HG03064 (cell line): ENCODE results near the gene NR2C1.
A peak's percentile ranks its signal among the peaks of the same experiment; 100 is the strongest.
"Not testable (repeated sequence)": the region's sequence is repeated elsewhere in the genome, so short reads cannot be mapped to it uniquely, and the experiment has no call there.

Source experiments
- ATAC-seq: cut with Tn5 transposase; IDR thresholded peaks from one replicate; pipeline ENCODE4 v1.9.1; 2021; ENCODE audit warnings: low read depth; ENCODE audit not compliant: unreplicated experiment

NR2C1 gene

GRCh38 chr12:95072900-95073697 lies at the start of gene NR2C1:
TSS of gene NR2C1 (minus strand) at chr12:95073618. CDS start at chr12:95067384, 6,234 bp downstream.
- peak; percentile 90 for ATAC-seq

- ATAC-seq = no peak
Observed at GRCh38 chr12:95118788-95119179, 45.4 kb upstream of the NR2C1 start.

DNA sequence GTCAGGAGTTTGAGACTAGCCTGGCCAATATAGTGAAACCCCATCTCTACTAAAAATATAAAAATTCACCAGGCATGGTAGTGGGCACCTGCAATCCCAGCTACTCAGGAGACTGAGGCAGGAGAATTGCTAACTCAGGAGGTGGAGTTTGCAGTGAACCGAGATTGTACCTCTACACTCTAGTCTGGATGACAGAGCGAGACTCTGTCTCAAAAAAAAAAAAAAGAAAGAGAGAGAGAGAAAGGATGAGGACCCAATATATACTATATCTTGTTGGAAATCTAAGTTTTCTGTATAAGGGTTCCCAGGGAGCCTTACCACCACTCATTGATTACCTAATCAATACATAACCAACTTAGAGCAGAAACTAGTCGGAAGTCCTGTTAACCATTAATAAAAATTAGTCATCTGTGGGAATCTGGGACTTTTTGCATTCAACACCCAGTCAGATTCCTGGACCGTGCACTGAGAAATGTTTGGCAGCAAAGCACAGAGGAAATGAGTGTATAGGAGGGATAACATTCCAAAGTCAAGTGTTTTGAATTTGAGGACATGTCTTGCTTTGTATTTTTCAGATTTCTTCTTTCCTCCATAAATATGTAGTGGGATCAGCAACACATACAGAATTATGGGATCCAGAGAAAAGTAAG lies 44.8 kb upstream of the NR2C1 start:
- ATAC-seq = no peak

DNA sequence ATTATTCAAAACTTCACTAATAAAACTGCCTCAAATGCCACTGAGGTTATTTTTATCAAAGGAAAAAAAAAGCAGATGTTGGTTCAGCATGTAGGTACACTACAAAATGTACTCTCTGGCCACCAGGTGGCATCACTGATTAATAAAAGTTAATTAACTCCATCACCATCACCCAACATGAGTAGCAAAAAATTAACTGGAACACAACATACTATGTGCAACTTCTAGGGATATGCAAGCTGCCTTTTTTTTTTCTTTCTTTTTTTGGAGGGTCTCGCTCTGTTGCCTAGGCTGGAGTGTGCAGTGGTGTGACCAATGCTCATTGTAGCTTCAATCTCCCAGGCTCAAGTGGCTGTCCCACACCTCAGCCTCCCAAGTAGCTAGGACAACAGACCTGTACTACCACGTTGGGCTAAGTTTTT lies 43.8 kb upstream of the NR2C1 start:
- peak; percentile 61 for ATAC-seq

GRCh38 chr12:95116773-95117172 lies 43.4 kb upstream of the NR2C1 start:
- ATAC-seq = peak; percentile 58

DNA sequence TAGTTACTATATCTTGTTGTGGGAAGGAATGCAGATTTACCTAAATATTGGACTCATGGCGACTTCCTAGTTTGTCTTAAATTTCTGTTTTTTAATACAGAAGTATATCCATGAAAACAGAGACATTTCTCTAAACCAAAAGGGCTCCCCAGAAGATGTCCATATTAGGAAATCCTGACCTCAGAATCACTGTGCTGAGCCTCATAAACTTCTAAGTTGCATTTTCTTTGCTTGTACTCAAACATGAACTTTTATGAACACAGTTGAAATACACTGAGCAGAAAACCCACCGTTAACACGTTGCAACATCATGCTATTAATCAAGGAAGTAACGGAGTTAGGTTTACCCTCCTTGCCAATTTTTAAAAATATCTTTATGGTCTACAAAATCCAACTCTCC lies 42.9 kb upstream of the NR2C1 start:
- no peak for ATAC-seq

GRCh38 chr12:95115641-95116040 lies 42.2 kb upstream of the NR2C1 start:
- no peak for ATAC-seq

DNA sequence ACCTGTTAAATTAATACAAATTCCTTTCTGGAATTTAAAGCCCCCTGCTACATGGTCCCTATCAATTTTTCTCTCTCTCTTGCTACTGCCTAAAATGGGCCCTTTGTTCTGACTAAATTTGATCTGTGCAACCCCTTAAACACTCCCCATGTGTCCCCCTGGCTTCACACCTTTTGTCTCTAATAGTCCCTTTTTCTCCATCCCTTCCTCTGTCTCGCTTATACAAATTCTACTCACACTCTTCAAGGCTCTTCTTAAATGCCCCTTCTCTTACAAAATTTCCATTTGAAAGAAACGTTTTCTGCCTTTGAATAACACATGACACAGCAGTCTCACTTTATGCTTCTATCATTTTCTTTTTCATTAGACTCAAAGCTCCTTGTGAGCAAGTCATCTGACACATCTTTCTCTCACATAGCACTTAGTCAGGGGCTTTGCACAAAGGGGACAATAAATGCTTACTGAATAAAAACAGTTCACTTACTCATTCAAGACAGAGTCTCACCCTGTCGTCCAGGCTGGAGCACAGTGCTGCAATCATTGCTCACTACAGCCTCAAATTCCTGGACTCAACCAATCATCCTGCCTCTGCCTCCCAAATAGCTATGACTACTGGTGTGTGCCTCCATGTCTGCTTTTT lies 41.5 kb upstream of the NR2C1 start:
- no peak for ATAC-seq

DNA sequence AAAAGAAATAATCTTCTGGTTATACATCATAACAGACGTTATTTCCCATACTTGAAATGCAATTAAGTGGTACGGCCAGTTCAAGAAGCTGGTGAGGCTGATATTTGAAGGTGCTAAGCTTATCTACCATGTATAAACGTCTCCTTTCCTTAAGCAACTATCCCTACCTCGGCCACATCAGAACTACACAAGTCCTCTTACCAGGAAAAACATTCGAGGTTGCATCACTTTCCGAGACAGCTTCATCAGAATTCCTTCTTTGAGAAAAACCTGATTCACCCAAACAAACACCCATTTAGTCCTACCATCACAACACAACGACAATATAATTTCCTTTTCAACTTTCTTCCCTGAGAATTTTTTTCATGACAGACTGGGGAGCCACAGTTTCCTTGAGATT lies 33.9 kb upstream of the NR2C1 start:
- no peak for ATAC-seq

- ATAC-seq = no peak
Observed at GRCh38 chr12:95105540-95105939, 32.1 kb upstream of the NR2C1 start.

GRCh38 chr12:95104919-95105452 lies 31.6 kb upstream of the NR2C1 start:
- no peak for ATAC-seq

- ATAC-seq = peak; percentile 98
Observed at GRCh38 chr12:95102916-95103671, 29.7 kb upstream of the NR2C1 start.

DNA sequence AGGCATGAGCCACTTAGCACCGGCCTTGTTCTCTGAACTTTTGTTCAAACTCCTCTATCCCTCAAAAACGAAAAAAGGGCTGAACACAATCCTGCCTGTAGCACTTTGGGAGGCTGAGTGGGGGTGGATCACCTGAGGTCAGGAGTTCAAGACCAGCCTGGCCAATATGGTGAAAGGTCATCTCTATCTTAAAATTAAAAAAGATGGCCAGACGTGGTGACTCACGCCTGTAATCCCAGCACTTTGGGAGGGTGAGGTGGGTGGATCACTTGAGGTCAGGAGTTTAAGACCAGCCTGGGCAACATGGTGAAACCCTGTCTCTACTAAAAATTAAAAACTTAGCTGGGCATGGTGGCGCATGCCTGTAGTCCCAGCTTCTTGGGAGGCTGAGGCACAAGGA lies 28.5 kb upstream of the NR2C1 start:
- not testable (repeated sequence) for ATAC-seq

DNA sequence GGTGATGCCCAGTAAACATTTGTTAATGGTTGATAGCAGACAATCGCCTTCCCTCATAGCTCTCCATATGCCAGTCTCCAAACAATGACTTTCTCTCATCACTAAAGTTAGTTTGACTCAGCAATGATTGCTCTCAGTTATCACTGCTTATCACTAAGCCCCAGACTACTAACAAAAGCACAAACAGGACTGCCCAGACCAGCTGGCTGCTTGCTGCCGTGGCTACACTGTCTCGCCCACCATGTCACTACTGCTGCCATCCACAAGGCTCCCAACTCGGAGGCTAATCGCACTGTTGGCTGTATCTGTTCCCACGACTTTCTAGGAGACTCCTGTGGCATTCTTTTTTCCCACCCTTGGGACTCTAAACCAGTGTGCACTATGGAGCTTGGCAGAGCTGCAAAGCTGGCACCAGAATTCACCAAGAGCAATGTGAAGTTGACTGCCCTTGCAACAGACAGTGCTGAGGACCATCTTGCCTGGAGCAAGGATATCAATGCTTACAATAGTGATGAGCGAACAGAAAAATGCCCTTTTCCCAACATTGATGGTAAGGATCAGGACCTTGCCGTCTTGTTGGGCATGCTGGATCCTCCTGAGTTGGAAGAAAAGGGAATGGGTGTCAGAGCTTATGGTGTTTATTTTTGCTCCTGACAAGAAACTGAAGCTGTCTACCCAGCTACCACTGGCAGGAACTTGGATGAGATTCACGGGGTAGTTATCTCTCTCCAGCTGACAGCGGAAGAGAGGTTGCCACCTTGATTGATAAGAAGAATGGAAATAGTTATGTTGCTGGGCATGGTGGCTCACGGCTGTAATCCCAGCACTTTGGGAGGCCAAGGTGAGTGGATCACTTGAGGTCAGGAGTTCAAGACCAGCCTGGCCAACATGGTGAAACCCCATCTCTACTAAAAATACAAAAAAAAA lies 27.1 kb upstream of the NR2C1 start:
- no peak for ATAC-seq

DNA sequence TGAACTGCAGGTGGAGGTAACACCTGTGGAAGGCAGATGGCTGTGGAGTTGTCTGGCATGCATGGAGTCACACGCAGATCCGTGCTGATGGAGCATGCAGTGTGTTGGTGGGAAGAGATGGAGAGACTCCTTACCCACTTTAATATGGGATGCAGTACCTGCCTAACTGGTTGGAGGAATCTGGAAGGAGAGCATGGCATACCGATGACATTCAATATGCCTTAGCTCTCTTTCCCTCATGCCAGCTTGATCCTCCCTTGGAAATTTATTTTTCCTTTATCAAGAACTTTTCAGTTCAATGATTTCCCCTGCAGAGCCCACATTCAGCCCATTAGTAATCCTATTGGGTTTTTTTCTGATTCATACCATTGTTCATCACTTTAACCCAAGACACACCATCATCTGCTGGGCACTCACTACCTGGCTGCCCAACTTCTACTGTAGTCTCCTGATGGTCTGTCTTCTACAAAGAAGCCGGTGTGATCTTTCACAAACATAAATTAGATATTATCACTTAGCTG lies 25.9 kb upstream of the NR2C1 start:
- no peak for ATAC-seq

DNA sequence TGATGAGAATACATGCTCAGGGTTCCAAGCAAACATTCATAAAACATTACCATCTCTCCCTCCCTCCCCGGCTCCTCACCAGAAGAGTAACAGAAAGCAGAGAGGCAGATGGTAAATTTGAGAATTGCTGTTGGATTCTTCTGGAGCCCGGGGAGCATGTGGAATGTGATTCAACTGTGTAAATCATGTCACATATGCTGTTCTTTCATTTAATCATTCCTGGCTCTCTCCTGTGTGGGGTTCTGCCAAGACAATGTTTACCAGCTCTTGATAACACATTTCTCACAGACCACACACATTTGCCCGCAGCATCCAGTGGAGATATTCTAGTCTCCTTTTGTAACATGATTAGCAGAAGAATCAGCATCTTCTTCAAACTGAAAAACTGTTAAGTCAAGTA lies 23.4 kb upstream of the NR2C1 start:
- ATAC-seq = no peak

- no peak for ATAC-seq
Observed at GRCh38 chr12:95096378-95096777, 23.0 kb upstream of the NR2C1 start.

GRCh38 chr12:95095866-95096265 lies 22.4 kb upstream of the NR2C1 start:
- not testable (repeated sequence) for ATAC-seq

- ATAC-seq = no peak
Observed at GRCh38 chr12:95089462-95089861, 16.0 kb upstream of the NR2C1 start.
